GM19324 (cell line): Measurements from ENCODE around the gene IWS1.
"Not testable (repeated sequence)": the region's sequence is repeated elsewhere in the genome, so short reads cannot be mapped to it uniquely, and the experiment has no call there.

Experiments
- ATAC-seq: cut with Tn5 transposase; IDR thresholded peaks from one replicate; pipeline ENCODE4 v1.9.1; 2021; ENCODE audit warnings: mild to moderate bottlenecking, moderate library complexity; ENCODE audit not compliant: unreplicated experiment, low FRiP score

The IWS1 gene

GRCh38 chr2:127463155-127463991 is 62.9 kb downstream of the IWS1 start:
- ATAC-seq, result no peak

- no peak for ATAC-seq
Measured at GRCh38 chr2:127462461-127462860, 63.8 kb downstream of the IWS1 start.

GRCh38 chr2:127456960-127457359 is 69.3 kb downstream of the IWS1 start:
- no peak for ATAC-seq

- ATAC-seq, result no peak
Measured at GRCh38 chr2:127455566-127456493, 70.5 kb downstream of the IWS1 start.

GRCh38 chr2:127454595-127455565 is 71.4 kb downstream of the IWS1 start:
- no peak for ATAC-seq

GRCh38 chr2:127453392-127454171 is 72.7 kb downstream of the IWS1 start:
- ATAC-seq, result no peak

- ATAC-seq, result no peak
Measured at GRCh38 chr2:127453013-127453391, 73.3 kb downstream of the IWS1 start.

GRCh38 chr2:127452423-127452822 is 73.9 kb downstream of the IWS1 start:
- ATAC-seq, result not testable (repeated sequence)

- ATAC-seq, result no peak
Measured at GRCh38 chr2:127451981-127452380, 74.3 kb downstream of the IWS1 start.

- ATAC-seq, result no peak
Measured at GRCh38 chr2:127449898-127450297, 76.4 kb downstream of the IWS1 start.

- ATAC-seq, result no peak
Measured at GRCh38 chr2:127449414-127449813, 76.9 kb downstream of the IWS1 start.

- no peak for ATAC-seq
Measured at GRCh38 chr2:127448526-127448925, 77.8 kb downstream of the IWS1 start.

- no peak for ATAC-seq
Measured at GRCh38 chr2:127439343-127439742, 86.9 kb downstream of the IWS1 start.

GRCh38 chr2:127437781-127438726 is 88.2 kb downstream of the IWS1 start:
- no peak for ATAC-seq

GRCh38 chr2:127437056-127437455 is 89.2 kb downstream of the IWS1 start:
- ATAC-seq, result no peak

- ATAC-seq, result no peak
Measured at GRCh38 chr2:127434515-127434914, 91.8 kb downstream of the IWS1 start.

- ATAC-seq, result no peak
Measured at GRCh38 chr2:127431408-127432023, 94.8 kb downstream of the IWS1 start.
